Right renal pelvis (tissue), 4 donors: Measurements from ENCODE around the gene PRR18. TPM values are rescaled to one million over a fixed set of nuclear protein-coding genes. Genes with fewer than 3 reads are reported as not detected.

Source experiments
- DNase-seq, 4 donors: peaks; one replicate each; pipeline ENCODE4 v3.0.0-alpha.2; 2013; ENCODE audit warnings: low read depth in 4 of 4, low spot score in 3 of 4, missing footprints in 1 of 4
- polyA plus RNA-seq, 4 donors: library from polyadenylated mRNA; unstranded; fragments of 120-200 nt; gene quantifications; one replicate each; pipeline ENCODE4 v1.2.1, GENCODE V29; 2013; ENCODE audit not compliant: insufficient read length in 4 of 4

PRR18 gene
- polyA plus RNA-seq, 4 donors, result 0.26 to 0.43 (median 0.31) TPM

GRCh38 chr6:166307082-166308032, 835 bp downstream of the PRR18 start:
- no peak for DNase-seq

GRCh38 chr6:166306378-166307081, 1.7 kb downstream of the PRR18 start:
- no peak for DNase-seq

GRCh38 chr6:166305562-166306117, 2.6 kb downstream of the PRR18 start:
- DNase-seq, result no peak

DNA sequence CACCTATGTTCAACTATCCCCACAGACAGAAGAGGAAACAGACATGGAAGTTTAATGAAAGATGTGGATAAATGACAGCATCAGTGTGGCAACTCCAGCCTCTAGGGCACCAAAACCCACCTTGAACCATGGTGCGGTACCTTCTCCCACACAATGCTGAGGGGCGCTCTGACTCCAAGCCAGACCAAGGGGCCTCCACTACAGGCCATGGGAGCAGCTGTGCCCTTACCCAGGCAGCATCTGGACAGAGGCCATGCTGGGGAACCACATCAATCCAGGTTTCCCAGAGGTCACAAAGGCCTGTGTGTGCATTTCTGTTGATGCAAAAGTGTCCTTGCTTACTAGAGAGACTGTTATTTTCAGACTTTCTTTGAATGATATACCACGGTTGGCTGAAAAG, 4.1 kb downstream of the PRR18 start:
- DNase-seq, result no peak

DNA sequence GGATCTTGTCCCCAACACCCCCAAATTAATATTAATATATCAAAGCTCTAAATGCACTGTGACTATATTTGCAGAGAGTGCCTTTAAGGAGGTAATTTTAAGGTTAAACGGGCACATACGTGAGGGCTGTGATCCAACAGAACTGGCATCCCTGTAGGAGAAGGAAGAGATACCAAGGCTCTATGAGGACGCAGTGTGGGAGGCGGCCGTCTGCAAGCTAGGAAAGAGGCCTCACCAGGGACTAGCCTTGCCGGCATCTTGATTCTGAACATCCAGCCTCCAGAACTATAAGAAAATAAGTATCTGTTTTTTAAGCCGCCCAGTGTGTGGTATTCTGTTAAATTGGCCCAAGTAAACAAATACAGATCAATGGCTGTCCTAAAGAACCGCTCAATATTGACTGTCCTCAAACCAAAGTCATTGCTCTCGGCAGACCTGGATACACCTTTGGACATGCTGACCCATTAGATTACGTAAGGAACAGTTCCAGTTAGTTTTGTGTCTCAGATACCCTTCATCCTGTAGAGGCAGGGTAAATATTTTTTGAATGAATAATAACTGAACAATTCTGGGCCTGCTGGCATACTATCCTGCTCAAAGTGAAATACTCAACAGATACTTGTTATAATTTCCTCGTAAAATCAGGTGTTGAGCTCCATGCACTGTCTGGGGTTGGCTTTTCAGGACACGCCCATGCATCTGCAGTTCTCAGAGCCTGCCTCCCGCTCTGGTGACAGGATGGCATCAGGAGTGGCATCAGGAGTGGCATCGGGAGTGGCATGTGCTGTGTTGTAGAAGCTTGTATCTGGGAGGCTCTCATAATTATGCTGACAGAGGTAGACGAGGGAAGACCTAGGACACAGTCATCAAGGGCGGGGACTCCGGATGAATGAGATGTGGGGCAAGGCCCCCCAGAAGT, 6.3 kb downstream of the PRR18 start:
- DNase-seq, result no peak

DNA sequence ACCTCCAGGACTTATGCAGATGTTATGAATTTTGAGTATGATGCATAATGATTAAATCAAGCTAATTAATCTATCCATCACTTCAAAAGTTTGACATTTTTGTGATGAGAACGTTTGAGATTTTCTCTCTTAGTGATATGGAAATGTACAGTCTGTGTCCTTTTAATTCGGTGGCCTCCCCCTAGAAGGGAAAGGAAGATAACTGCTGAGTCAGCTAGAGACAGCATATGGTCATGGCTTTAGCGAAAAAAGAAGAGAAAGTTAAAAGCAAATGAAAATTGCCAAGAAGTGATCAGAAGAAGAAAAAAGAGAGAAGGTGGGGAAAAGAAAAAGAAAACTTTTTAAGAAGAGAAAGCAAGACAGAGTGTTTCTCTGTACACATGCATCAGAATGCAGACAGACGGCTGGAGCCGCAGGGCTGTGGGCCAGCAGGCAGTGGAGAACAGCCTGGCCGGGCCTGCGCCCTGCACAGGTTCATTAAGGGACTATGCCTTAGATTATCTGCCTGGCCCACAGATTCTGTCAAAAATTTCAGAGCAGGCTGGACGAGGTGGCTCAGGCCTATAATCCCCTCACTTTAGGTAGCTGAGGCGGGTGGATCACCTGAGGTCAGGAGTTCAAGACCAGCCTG, 7.7 kb downstream of the PRR18 start:
- DNase-seq, result no peak

DNA sequence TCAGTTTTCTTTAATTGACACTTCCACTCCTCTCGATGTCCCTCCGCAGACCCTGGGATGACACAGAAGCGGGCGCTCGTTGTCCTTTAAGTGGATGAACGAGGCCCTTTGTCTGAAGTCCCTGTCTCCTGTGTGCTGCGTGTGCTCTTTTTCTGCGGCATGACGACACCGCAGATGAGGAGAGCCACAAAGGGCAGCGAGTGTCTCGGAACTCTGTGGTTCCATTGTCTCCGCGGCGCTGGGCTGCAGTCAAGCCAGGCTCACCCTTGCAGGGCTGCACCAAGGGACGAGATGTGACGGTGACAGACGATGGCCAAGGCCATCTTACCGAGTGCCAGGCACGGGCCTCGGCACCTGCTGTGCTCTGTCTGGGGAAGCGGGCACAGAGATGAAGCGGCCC, 10.6 kb downstream of the PRR18 start:
- DNase-seq, result no peak

DNA sequence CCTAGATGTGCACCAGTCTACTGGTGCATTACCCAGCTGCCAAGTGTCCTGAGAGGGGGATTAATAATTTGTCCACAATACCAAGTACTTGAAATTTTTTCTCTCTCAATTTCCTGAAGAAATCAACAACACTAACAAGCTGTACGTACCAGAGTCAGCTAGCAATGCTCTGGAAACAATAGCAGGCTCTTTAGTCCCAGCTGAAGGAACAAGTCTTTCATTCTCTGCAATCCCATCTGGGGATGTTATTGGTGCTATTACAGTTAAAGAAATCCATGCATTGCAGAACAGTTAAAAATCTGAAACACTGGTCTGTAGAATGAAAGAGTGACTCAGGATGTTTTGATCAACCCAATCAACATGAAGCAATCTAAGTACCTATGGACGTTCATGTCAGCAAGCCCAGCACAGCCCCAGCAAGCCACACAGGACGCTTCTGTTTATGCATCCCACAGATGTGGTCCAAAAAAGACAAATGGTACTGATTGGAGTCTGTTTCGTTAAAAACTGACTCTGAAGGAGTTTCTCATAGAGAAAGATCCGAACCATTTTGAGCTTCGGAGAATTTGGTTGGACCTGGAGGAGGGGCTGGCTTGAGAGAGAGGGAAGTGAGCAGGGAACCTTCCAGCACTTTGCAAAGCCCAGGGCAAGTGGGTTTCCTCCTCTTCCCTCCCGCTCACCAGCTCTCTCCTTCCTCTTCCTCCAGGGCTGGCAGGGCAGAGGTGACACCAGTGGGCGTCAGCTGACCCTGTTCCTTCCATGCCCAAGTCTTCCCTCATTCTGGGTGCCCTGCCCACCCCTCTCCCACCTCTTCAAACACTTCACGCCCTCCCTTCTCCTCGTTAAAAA, 11.9 kb downstream of the PRR18 start:
- no peak for DNase-seq

GRCh38 chr6:166293731-166294584, 14.2 kb downstream of the PRR18 start:
- DNase-seq, result no peak

DNA sequence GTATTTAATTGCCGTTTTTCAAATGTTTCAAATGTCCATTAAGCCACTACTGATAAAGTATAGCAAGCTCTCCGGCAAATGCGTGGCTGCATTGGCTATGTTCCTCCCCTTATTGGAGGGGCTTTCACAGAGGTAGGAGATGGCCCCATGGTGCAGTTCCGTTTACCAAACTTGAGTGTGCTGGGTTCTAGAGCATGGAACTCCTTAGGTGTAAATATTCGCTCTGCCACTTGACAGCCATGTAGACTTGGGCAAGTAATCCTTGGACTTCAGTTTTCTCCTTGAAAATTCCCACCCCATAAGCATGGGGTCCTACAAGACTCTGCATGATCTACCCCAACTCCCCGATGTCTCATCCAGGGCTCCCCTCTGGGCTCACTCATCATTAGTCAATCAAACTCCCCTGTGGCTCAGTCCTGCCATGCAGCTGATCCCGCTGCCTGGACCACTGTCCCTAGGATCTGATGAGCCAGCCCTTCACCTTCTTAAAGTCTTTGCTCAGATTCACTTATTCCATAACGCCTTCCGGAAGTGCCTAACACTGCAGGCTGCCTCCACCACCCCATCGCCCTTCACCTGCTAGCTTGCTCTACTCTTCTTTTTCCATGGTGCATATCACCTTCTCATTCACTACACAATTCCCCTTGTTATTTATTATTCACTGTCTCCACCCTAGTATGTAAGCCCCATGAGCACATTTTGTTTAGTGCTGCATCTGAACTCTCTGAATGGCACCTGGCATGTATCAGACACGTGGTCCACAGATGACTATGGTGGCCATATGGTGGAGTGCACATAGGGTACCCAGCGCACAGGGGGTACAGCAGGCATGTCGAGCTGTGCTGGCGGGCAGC, 18.8 kb downstream of the PRR18 start:
- no peak for DNase-seq

- DNase-seq, result no peak
These were observed 21.3 kb downstream of the PRR18 start for GRCh38 chr6:166286839-166287271.

GRCh38 chr6:166285233-166285632, 23.0 kb downstream of the PRR18 start:
- DNase-seq, result no peak

- DNase-seq, result no peak
These were observed 23.6 kb downstream of the PRR18 start for GRCh38 chr6:166284640-166285039.

- no peak for DNase-seq
These were observed 25.7 kb downstream of the PRR18 start for GRCh38 chr6:166282394-166283032.

DNA sequence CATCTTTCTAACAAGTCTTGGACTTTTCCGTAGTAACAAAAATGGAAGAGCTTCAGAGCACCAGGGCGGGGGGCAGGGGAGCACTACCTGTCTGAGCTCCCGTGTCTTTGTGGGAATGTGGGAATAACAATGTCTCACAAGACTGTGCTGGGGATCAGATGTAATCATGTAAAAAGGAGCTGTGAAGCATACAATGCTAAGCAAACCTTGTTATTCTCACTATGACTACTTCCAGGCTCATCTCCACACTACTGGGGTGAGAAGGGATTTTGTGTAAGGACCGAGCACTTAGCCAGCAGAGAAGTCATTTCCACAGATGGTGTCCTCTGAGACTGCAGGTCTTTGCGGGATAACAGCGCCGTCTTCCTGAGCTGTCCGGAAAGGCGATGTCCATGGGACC, 27.1 kb downstream of the PRR18 start:
- DNase-seq, result no peak

- no peak for DNase-seq
These were observed 28.9 kb downstream of the PRR18 start for GRCh38 chr6:166279393-166279679.
